Measurements from ENCODE around the gene PNPLA7. TPM values are rescaled to one million over a fixed set of nuclear protein-coding genes. Genes with fewer than 3 reads are reported as not detected.

The PNPLA7 gene
- total and polyA plus RNA-seq, 10 of the 15 experiments (the other 5 are each of a cell fraction or from before 2014, with no cell fraction given): 0.04 to 0.85 (median 0.19) TPM; not detected in 1

DNA sequence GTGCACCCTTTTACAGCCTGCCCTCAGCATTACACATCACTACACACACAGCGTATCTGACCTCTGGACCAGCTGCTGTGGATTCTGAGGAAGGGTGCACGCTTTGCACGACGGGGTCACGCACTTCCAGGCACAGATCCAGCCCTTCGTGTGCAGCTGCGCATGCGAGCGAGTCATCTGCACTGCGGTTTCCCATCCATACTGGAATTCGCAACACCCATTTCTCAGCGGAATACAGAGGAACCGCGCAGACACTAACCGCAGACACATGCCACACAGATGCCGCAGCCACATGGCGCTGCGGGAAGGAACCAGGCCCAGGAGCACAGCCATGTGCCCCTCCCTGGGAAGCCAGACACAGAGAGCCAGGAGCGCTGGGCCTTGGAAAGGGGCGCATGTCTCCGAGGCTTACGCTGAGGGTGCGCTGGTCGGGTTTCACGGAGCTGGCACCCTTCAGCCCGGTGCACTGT lies 43.5 kb downstream of the PNPLA7 start:
- ATAC-seq: no peak
- SMC1A ChIA-PET (ENCODE audit: uncharacterized antibody, unreplicated experiment): no interaction called here
- BruUV-seq (replicated peaks): no TSS peak
- no peak overlapping the region for H3K4me3 ChIP-seq
- in situ Hi-C loops (cut with MboI) (no loop called here), intact Hi-C loops (cut with micrococcal nuclease; ENCODE audit: unreplicated experiment) (no loop called here)
- H3K27me3 ChIP-seq (replicated peaks in 1 of 2; ENCODE audit: control insufficient read depth in 2 of 2, insufficient read depth in 2 of 2, low read length in 1 of 2): no peaks in the 10 kb centered on the region; a peak in 1 of 4 replicates
- WGBS (ENCODE audit: insufficient coverage, insufficient replicate concordance, low lambda C conversion rate, missing lambda C conversion rate): 81% methylated on average over 26 of the region's 26 CpGs
- no peak for DNase-seq (ENCODE audit: low read depth, low spot score)
- FAIRE-seq: no peak
- no peak overlapping the region for H2AFZ ChIP-seq (ENCODE audit: control insufficient read depth, low read depth, low read length)
- no peaks in the 10 kb centered on the region for H3K79me2 ChIP-seq (ENCODE audit: control insufficient read depth, insufficient read depth, low read length)
- H3K9me3 ChIP-seq (replicated peaks; ENCODE audit: control insufficient read depth, insufficient read depth, low read length): no peaks in the 10 kb centered on the region; the same call in 2 of the 3 replicates
- H3K4me2 ChIP-seq (ENCODE audit: control insufficient read depth, insufficient read depth): no peak overlapping the region
- no peaks in the 10 kb centered on the region for H3K36me3 ChIP-seq (ENCODE audit: control insufficient read depth in 2 of 2, insufficient read depth in 2 of 2, low read length in 1 of 2)
- no peak overlapping the region for H3K27ac ChIP-seq (ENCODE audit: control insufficient read depth, insufficient read depth)
- H4K20me1 ChIP-seq (ENCODE audit: control insufficient read depth, insufficient read depth): no peaks in the 10 kb centered on the region
- RAD21 ChIA-PET (ENCODE audit: unreplicated experiment): no interaction called here
- POLR2A ChIA-PET: interaction anchor here (0.6 kb wide), 1 partner anchor 93 kb away, joined by 5 read pairs; no protein-coding TSS in a partner anchor
- H3K4me1 ChIP-seq (ENCODE audit: control insufficient read depth, insufficient read depth, low read length): no peaks in the 10 kb centered on the region
- CTCF ChIA-PET: no interaction called here
- TF ChIP-seq ETV6 (conservative IDR thresholded peaks at IDR 0.05 in 1 of 2, IDR thresholded peaks at IDR 0.05 in 1 of 2; ENCODE audit: borderline replicate concordance in 1 of 2, low read depth in 1 of 2) (no peak), JUND (IDR thresholded peaks at IDR 0.05; ENCODE audit: low read depth, low read length) (no peak), BMI1 (IDR thresholded peaks at IDR 0.05; ENCODE audit: borderline replicate concordance) (no peak), ZSCAN29 (IDR thresholded peaks at IDR 0.05) (no peak), WRNIP1 (IDR thresholded peaks at IDR 0.05; ENCODE audit: borderline replicate concordance, low read depth, low read length) (no peak), CHD4 (IDR thresholded peaks at IDR 0.05) (no peak), GABPA (IDR thresholded peaks at IDR 0.05; ENCODE audit: low read depth) (no peak), ASH2L (IDR thresholded peaks at IDR 0.05; ENCODE audit: borderline replicate concordance, low read depth) (no peak), POLR2A (IDR thresholded peaks at IDR 0.05; ENCODE audit: low read depth, low read length) (no peak), SMC3 (IDR thresholded peaks at IDR 0.05; ENCODE audit: borderline replicate concordance, low read length) (no peak), SIN3A (IDR thresholded peaks at IDR 0.05; ENCODE audit: low read depth, low read length) (no peak), TBL1XR1 (IDR thresholded peaks at IDR 0.05; ENCODE audit: low read depth, low read length) (no peak)
- TF ChIP-seq, protein P1, sequence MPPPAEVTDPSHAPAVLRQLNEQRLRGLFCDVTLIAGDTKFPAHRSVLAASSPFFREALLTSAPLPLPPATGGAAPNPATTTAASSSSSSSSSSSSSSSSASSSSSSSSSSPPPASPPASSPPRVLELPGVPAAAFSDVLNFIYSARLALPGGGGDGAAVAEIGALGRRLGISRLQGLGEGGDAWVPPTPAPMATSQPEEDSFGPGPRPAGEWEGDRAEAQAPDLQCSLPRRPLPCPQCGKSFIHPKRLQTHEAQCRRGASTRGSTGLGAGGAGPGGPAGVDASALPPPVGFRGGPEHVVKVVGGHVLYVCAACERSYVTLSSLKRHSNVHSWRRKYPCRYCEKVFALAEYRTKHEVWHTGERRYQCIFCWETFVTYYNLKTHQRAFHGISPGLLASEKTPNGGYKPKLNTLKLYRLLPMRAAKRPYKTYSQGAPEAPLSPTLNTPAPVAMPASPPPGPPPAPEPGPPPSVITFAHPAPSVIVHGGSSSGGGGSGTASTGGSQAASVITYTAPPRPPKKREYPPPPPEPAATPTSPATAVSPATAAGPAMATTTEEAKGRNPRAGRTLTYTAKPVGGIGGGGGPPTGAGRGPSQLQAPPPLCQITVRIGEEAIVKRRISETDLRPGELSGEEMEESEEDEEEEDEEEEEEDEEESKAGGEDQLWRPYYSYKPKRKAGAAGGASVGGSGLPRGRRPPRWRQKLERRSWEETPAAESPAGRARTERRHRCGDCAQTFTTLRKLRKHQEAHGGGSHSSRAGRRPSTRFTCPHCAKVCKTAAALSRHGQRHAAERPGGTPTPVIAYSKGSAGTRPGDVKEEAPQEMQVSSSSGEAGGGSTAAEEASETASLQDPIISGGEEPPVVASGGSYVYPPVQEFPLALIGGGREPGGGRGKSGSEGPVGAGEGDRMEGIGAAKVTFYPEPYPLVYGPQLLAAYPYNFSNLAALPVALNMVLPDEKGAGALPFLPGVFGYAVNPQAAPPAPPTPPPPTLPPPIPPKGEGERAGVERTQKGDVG (CRISPR knock-in tag; IDR thresholded peaks at IDR 0.05): no peak
- TF ChIP-seq, protein P2, sequence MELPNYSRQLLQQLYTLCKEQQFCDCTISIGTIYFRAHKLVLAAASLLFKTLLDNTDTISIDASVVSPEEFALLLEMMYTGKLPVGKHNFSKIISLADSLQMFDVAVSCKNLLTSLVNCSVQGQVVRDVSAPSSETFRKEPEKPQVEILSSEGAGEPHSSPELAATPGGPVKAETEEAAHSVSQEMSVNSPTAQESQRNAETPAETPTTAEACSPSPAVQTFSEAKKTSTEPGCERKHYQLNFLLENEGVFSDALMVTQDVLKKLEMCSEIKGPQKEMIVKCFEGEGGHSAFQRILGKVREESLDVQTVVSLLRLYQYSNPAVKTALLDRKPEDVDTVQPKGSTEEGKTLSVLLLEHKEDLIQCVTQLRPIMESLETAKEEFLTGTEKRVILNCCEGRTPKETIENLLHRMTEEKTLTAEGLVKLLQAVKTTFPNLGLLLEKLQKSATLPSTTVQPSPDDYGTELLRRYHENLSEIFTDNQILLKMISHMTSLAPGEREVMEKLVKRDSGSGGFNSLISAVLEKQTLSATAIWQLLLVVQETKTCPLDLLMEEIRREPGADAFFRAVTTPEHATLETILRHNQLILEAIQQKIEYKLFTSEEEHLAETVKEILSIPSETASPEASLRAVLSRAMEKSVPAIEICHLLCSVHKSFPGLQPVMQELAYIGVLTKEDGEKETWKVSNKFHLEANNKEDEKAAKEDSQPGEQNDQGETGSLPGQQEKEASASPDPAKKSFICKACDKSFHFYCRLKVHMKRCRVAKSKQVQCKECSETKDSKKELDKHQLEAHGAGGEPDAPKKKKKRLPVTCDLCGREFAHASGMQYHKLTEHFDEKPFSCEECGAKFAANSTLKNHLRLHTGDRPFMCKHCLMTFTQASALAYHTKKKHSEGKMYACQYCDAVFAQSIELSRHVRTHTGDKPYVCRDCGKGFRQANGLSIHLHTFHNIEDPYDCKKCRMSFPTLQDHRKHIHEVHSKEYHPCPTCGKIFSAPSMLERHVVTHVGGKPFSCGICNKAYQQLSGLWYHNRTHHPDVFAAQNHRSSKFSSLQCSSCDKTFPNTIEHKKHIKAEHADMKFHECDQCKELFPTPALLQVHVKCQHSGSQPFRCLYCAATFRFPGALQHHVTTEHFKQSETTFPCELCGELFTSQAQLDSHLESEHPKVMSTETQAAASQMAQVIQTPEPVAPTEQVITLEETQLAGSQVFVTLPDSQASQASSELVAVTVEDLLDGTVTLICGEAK (IDR thresholded peaks at IDR 0.05; ENCODE audit: borderline replicate concordance): no peak
- H3K9ac ChIP-seq (ENCODE audit: control insufficient read depth, insufficient read depth, low read length): no peak overlapping the region

Measured in GM12878 (cell line).